GM21723 (cell line): Measurements from ENCODE around the gene HADHA.
"Not testable (repeated sequence)": the region's sequence is repeated elsewhere in the genome, so short reads cannot be mapped to it uniquely, and the experiment has no call there.

Experiments
- ATAC-seq: cut with Tn5 transposase; IDR thresholded peaks from one replicate; pipeline ENCODE4 v1.9.1; 2021; ENCODE audit warnings: mild to moderate bottlenecking, moderate library complexity; ENCODE audit not compliant: unreplicated experiment

HADHA gene

DNA sequence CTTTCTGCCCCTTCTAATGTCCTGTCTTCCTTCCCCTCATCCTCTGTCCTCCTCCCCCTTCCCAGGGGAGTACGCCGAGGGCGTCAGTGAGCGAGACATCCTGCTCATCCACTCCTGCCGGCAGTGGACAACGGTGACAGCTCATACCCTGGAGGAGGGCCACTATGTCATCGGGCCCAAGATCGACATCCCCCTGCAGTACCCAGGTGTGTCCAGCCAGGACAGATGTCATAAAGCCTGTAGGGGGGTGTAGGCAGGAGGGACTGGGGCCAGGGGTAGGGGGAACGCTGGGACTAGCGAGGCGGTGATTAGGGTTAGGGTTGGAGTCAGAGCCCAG, 68.2 kb downstream of the HADHA start:
- ATAC-seq, result no peak

DNA sequence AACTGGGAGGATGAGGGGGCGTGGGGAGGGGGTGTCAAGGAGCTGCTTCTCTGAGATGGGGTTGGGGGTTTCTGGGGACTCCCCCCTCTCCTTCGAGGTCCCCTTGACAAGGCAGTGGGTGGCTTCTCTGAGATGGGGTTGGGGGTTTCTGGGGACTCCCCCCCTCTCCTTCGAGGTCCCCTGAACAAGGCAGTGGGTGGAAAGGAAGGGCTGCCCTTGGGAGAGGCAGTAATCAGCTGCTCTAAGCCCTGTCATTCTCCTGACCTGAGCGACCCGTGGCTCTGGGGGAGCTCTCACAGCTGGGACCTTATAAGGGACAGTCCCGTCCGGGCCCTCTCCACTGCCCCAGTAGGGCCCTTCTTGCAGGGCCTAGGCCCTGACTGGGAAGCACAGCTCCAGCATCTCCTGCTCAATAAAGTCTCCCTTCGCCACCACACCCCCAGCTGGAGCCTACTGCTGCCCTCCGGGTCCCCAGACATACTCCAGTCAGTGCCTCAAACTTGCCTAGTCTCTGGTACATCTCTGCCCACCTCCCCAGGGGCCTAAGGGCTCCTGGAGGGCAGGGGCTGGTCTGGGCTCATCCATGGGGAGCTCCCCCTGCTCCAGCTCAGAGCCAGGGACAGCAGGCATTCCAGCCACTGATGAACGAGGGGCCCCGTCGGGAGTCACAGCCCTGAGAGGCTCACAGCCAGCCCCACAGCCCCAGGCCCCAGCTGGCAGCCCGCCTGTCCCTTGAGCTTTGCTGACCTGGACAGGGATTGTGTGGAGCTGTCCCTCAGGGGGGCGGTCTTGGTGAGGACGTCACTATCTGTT, 68.8 kb downstream of the HADHA start:
- ATAC-seq, result no peak

GRCh38 chr2:26174691-26175465, 69.6 kb downstream of the HADHA start:
- no peak for ATAC-seq

DNA sequence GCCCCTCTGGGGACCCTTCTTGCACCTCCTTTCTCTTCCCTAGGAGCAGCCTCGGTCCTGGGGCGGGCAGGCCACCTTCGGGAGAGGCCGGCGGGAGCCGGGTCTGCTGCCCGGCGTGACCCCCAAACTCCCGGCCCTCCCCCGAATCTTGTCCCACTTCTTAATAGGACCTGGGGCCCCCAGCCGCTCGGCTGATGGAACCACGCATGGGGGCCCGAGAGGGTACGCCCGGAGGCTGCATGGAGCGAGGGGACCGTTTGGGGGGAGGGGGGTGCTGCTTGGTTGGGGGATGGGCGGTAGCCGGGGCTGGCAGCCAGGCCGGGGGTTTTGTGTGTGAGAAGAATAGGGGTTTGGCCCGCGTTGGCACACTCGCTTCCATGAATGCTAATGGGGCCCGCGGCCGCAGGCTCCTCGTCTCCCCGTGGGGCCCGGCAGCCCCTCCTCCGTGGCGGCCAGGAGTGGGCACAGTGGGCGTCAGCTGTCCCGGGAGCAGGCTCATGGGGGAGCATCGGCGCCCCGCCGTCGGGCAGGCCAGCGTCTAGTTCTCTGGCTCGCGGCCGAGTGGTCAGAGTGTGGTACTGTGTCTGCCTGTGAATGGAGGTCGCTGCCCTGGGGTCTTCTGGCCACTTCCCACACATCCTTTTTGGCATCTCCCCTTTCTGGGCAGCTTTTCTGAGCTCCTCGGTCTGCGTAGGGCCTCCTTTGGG, 70.5 kb downstream of the HADHA start:
- ATAC-seq, result no peak

- ATAC-seq, result no peak
Measured at GRCh38 chr2:26172871-26173775, 71.3 kb downstream of the HADHA start, which contains the start of gene GAREM2. GAREM2 (plus strand) TSS chr2:26173088; CDS start chr2:26173221, 133 bp downstream.

- no peak for ATAC-seq
Measured at GRCh38 chr2:26172189-26172870, 72.1 kb downstream of the HADHA start.

GRCh38 chr2:26170795-26171194, 73.6 kb downstream of the HADHA start:
- ATAC-seq, result no peak

DNA sequence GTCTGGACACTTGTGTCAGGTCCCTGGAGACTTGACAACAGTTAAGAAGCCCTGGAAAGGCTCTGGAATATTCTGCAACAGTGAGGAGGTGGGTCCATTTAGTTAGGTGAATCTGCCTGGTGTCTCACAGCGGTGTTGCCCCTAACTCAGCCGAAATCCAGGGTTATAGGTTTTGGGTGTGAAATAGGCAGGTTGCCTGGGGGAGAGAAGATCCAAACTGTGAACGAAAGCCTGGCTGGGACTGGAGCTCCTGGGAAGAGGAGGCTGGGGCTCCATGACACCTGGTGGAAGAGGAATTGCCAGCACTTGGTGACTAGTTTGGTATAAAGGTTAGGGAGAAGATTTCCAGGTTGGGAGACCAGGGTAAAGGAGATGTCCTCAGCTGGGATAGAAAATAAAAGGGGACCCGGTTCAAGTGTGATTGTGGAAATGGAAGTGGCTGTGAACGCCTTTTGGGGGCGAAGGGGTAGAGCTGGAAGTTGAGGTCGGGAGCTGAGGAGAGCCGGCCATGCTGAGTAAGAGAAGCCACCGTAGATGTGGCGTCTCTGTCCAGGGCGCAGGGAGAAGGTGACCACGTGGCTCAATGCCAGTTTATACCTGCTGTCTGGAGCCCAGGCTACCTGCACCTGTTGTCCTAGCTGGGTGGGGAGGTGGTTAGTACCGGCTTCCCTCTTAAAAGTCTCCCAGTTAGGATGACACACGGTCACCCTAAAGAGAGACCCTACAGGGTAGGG, 74.6 kb downstream of the HADHA start:
- ATAC-seq, result no peak

GRCh38 chr2:26169226-26169625, 75.2 kb downstream of the HADHA start:
- no peak for ATAC-seq

DNA sequence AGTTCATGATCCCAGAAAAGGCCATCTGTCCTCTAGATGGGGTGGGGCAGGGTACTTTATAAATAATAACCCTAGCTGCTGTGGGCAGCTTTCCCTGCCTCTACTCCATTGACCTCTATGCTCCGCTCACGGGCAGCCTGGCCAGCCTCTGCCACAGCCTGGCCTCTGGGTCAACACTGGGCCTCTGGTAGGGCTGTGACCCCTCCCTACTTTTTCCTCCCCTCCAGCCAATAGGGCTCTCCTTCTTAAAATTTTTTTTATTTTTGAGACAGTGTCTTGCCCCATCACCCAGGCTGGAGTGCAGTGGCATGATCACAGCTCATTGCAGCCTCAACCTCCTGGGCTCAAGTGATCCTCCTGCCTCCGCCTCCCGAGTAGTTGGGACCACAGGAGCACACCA, 75.6 kb downstream of the HADHA start:
- no peak for ATAC-seq

- ATAC-seq, result not testable (repeated sequence)
Measured at GRCh38 chr2:26166541-26166940, 77.9 kb downstream of the HADHA start.

DNA sequence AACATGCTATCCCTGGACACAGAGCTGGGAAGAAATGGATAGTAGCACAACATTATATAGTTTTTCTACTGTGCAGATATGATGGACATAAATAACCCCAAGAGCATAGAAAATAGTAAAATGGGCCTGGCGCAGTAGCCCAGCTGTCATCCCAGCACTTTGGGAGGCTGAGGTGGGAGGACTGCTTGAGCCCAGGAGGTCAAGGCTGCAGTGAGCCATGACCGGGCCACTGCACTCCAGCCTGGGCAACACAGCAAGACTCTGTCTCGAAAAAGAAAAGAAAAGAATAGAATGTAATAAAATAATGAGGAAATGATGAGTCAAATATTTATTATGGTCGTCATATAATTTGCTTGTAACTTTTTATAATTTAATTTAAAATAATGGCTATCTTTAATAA, 79.0 kb downstream of the HADHA start:
- ATAC-seq, result no peak

DNA sequence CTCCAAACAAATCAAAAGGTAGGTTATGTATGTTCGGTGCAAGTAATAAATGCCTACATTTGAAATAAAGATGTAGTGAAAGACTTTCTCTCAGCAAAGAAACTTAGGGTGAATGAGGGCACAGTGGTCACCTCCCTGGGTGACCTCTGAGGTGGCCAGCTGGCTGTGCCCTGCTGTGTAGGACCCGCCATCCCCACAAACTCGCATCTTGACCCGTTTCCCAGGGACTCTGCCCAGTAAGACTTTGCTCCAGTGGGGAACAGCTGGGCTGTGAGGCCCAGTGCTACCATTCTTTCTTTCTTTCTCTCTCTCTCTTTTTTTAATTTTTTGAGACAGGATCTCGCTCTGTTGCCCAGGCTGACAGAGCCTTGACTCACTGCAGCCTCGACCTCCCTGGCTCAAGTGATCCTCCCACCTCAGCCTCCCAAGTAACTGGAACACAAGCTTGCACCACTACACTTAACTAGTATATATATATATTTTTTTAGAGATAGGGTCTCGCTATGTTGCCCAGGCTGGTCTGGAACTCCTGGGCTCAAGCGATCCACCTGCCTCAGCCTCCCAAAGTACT, 79.7 kb downstream of the HADHA start:
- no peak for ATAC-seq

GRCh38 chr2:26164231-26164630, 80.2 kb downstream of the HADHA start:
- no peak for ATAC-seq

DNA sequence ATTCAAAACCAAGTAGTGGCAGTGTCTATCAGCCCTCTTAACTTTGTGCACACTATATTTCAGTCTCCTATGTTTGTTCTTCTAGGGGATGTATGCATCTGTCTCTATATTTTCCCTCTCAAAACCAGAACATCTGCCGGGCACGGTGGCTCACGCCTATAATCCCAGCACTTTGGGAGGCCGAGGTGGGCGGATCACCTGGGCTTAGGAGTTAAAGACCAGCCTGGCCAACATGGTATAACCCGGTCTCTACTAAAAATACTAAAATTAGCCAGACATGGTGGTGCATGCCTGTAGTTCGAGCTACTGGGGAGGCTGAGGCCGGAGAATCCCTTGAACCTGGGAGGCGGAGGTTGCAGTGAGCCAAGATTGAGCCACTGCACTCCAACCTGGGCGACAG, 81.5 kb downstream of the HADHA start:
- ATAC-seq, result no peak

DNA sequence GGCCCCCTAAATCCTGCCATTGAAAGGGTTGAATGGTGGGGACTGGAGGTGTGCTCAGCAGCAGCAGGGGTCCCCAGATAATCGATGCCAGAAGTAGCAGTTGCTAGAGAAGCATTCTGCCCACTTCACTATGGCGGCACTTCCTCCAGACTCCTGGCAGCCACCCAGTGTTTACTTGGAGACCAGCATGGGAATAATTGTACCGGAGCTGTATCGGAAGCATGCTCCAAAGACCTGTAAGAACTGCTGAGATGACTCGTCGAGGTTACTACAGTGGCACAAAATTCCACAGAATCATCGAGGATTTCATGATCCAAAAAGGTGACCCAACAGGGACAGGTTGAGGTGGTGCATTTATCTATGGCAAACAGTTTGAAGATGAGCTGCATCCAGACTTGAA, 82.5 kb downstream of the HADHA start:
- ATAC-seq, result no peak

DNA sequence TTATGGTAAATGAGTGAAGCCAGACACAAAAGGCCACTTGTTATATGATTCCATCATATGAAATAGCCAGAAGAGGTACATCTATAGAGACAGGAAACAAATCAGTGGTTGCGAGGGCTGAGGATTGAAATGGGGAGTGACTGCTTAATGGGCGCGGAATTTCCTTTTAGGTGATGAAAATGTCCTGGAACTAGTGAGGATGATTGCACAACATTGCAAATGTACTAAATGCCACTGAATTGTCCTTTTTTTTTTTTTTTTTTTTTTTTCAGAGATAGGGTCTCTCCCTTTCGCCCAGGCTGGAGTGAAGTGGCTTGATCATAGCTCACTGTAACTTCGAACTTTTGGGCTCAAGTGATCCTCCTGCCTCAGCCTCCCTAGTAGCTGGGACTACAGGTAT, 86.9 kb downstream of the HADHA start:
- no peak for ATAC-seq

GRCh38 chr2:26150243-26150642, 94.2 kb downstream of the HADHA start:
- no peak for ATAC-seq

DNA sequence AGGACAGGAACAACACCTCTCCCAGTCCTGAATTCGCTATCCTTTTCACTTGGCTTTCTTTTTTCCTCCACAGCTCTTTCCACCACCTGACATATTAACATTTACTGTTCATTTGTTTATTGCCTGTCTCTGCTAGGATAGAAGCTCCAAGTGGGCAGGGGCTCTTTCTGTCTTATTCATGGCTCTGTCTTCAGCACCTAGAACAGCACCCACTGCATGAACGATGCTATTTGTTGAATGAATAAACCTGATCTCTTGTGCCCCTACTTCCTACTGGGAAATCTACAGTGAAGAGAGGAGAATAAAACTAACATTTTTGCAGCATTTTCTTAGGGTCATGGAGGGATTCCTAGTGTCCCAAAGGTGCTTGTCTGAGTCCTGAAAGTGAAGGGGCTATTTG, 95.9 kb downstream of the HADHA start:
- ATAC-seq, result no peak
